ENCODE results near the gene DTD1. TPM values are rescaled to one million over a fixed set of nuclear protein-coding genes. Genes with fewer than 3 reads are reported as not detected.

DTD1 gene
- polyA plus RNA-seq, 1 of the 3 experiments (the other 2 are of a cell fraction): 81.1 TPM

DNA sequence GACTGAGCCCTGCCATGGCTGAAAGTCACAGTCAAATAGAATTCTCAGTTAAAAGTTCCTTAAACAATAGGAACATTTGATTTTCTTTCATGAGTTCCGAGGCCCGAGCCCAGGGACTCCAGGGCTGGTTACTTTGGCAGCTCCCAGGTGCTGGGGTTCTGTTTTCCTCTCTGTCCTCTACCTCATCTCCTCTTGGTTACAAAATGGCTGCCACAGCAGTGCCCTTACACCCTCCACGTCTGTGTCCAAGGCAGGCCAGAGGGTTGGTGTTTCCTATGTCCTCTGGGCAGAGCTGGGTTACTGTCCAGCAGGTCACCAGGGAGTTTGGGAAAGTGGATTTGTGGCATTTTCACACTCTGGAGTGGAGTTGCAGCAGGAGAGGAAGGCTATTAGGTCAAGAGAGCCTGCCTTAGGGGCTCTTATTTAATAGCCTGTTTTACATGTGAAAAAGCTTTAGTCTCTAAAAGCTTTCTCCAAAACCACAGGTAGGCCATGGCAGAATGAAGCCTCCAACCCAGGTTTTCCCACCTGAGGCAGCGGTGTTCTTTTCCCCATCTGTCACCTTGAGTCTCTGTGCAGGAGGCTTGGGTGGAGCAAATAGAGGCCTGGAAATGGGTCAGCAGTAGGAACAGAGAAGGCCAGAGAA, 111.0 kb downstream of the DTD1 start:
- no peaks in the 10 kb centered on the region for H3K27me3 ChIP-seq (ENCODE audit: insufficient read depth)
- peaks cover 0 to 5% of the 10 kb centered on the region in 2 experiments; a peak in 1 of 4 replicates for H3K4me1 ChIP-seq (ENCODE audit: control insufficient read depth in 1 of 2, insufficient read depth in 2 of 2, low read depth in 1 of 2, low read length in 1 of 2)
- H3K4me2 ChIP-seq: no peak overlapping the region
- H3K4me3 ChIP-seq (ENCODE audit: low read depth in 2 of 2, low read length in 1 of 2): no peak overlapping the region
- H3F3A ChIP-seq (replicated peaks; ENCODE audit: insufficient read depth): no peaks in the 10 kb centered on the region
- H3K36me3 ChIP-seq (replicated peaks in 1 of 2; ENCODE audit: control insufficient read depth in 1 of 2, insufficient read depth in 2 of 2, low read length in 1 of 2): no peaks in the 10 kb centered on the region
- CTCF ChIA-PET: no interaction called here
- H4K20me1 ChIP-seq (ENCODE audit: insufficient read depth): no peaks in the 10 kb centered on the region
- 96% methylated on average over 4 of the region's 4 CpGs for WGBS (ENCODE audit: low lambda C conversion rate)
- TF ChIP-seq, protein P1, sequence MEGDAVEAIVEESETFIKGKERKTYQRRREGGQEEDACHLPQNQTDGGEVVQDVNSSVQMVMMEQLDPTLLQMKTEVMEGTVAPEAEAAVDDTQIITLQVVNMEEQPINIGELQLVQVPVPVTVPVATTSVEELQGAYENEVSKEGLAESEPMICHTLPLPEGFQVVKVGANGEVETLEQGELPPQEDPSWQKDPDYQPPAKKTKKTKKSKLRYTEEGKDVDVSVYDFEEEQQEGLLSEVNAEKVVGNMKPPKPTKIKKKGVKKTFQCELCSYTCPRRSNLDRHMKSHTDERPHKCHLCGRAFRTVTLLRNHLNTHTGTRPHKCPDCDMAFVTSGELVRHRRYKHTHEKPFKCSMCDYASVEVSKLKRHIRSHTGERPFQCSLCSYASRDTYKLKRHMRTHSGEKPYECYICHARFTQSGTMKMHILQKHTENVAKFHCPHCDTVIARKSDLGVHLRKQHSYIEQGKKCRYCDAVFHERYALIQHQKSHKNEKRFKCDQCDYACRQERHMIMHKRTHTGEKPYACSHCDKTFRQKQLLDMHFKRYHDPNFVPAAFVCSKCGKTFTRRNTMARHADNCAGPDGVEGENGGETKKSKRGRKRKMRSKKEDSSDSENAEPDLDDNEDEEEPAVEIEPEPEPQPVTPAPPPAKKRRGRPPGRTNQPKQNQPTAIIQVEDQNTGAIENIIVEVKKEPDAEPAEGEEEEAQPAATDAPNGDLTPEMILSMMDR (IDR thresholded peaks at IDR 0.05): no peak
- no peak for TF ChIP-seq MEF2A (IDR thresholded peaks at IDR 0.05; ENCODE audit: borderline replicate concordance, low read depth)
- no peaks in the 10 kb centered on the region for H3K79me2 ChIP-seq (ENCODE audit: insufficient read depth)
- H3K27ac ChIP-seq (ENCODE audit: low read depth in 2 of 2, low read length in 1 of 2): no peak overlapping the region
- H2AFZ ChIP-seq (ENCODE audit: low read depth): no peak overlapping the region
- H3K9me2 ChIP-seq: no peaks in the 10 kb centered on the region
- POLR2A ChIA-PET: no interaction called here
- no peak for DNase-seq
- no peaks in the 10 kb centered on the region for H3K9me3 ChIP-seq
- H3K9ac ChIP-seq: no peak overlapping the region

DNA sequence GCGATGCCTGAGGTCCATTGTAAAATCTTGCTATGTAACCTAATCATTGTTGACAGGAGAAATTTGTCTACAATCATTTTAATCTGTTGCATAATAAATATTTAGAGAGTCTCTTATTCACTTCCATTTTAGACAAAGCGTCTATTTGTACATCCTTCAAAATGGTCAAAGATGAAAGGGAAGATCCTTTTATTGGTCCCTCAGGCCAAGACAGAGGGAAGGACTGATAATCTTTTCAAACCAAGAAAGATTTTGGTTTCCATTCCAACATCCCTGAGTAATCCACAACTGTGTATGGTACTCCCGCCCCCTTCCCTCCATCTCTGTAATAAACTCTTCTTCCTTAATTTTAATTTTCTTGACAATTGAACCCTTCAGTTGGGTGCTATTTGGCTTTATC, 114.1 kb downstream of the DTD1 start:
- TF ChIP-seq RCOR1 (IDR thresholded peaks at IDR 0.05; ENCODE audit: low read length): no peak
- TF ChIP-seq, protein P2, sequence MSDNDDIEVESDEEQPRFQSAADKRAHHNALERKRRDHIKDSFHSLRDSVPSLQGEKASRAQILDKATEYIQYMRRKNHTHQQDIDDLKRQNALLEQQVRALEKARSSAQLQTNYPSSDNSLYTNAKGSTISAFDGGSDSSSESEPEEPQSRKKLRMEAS (IDR thresholded peaks at IDR 0.05; ENCODE audit: low read depth): no peak
- TF ChIP-seq TCF12 (IDR thresholded peaks at IDR 0.05): no peak
- no peak for TF ChIP-seq FOXJ3 (CRISPR knock-in tag; IDR thresholded peaks at IDR 0.05)
- TF ChIP-seq, protein P3, sequence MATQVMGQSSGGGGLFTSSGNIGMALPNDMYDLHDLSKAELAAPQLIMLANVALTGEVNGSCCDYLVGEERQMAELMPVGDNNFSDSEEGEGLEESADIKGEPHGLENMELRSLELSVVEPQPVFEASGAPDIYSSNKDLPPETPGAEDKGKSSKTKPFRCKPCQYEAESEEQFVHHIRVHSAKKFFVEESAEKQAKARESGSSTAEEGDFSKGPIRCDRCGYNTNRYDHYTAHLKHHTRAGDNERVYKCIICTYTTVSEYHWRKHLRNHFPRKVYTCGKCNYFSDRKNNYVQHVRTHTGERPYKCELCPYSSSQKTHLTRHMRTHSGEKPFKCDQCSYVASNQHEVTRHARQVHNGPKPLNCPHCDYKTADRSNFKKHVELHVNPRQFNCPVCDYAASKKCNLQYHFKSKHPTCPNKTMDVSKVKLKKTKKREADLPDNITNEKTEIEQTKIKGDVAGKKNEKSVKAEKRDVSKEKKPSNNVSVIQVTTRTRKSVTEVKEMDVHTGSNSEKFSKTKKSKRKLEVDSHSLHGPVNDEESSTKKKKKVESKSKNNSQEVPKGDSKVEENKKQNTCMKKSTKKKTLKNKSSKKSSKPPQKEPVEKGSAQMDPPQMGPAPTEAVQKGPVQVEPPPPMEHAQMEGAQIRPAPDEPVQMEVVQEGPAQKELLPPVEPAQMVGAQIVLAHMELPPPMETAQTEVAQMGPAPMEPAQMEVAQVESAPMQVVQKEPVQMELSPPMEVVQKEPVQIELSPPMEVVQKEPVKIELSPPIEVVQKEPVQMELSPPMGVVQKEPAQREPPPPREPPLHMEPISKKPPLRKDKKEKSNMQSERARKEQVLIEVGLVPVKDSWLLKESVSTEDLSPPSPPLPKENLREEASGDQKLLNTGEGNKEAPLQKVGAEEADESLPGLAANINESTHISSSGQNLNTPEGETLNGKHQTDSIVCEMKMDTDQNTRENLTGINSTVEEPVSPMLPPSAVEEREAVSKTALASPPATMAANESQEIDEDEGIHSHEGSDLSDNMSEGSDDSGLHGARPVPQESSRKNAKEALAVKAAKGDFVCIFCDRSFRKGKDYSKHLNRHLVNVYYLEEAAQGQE (IDR thresholded peaks at IDR 0.05; ENCODE audit: low read depth, low read length): no peak
- TF ChIP-seq GATA2 (CRISPR knock-in tag; IDR thresholded peaks at IDR 0.05): no peak
- TF ChIP-seq, protein P4, sequence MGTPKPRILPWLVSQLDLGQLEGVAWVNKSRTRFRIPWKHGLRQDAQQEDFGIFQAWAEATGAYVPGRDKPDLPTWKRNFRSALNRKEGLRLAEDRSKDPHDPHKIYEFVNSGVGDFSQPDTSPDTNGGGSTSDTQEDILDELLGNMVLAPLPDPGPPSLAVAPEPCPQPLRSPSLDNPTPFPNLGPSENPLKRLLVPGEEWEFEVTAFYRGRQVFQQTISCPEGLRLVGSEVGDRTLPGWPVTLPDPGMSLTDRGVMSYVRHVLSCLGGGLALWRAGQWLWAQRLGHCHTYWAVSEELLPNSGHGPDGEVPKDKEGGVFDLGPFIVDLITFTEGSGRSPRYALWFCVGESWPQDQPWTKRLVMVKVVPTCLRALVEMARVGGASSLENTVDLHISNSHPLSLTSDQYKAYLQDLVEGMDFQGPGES (IDR thresholded peaks at IDR 0.05; ENCODE audit: low read depth, low read length): no peak
- Histone ChIP-seq H3K9me3 (no peaks in the 10 kb centered on the region), H3K9ac (no peak overlapping the region), H3K27ac (ENCODE audit: low read depth in 2 of 2, low read length in 1 of 2) (no peak overlapping the region), H4K20me1 (ENCODE audit: insufficient read depth) (no peaks in the 10 kb centered on the region), H3K4me3 (ENCODE audit: low read depth in 2 of 2, low read length in 1 of 2) (no peak overlapping the region), H3F3A (replicated peaks; ENCODE audit: insufficient read depth) (peaks cover 19% of the 10 kb centered on the region), H3K79me2 (ENCODE audit: insufficient read depth) (no peaks in the 10 kb centered on the region), H2AFZ (ENCODE audit: low read depth) (no peak overlapping the region), H3K4me2 (no peak overlapping the region), H3K27me3 (ENCODE audit: insufficient read depth) (no peaks in the 10 kb centered on the region), H3K4me1 (ENCODE audit: control insufficient read depth in 1 of 2, insufficient read depth in 2 of 2, low read depth in 1 of 2, low read length in 1 of 2) (peaks cover 2 to 26% of the 10 kb centered on the region in 2 experiments), H3K9me2 (no peaks in the 10 kb centered on the region), H3K36me3 (replicated peaks in 1 of 2; ENCODE audit: control insufficient read depth in 1 of 2, insufficient read depth in 2 of 2, low read length in 1 of 2) (no peaks in the 10 kb centered on the region)
- POLR2A ChIA-PET: no interaction called here
- CTCF ChIA-PET: no interaction called here
- 86% methylated on average over 3 of the region's 3 CpGs for WGBS (ENCODE audit: low lambda C conversion rate)
- DNase-seq: no peak
